GM20431 (cell line): Measurements from ENCODE around the gene TBCE.
"Not testable (repeated sequence)": the region's sequence is repeated elsewhere in the genome, so short reads cannot be mapped to it uniquely, and the experiment has no call there.

ENCODE experiments used
- in situ Hi-C: fragments of 300-500 bp; cut with MseI, MboI; formaldehyde crosslinking; loops from one replicate; pipeline ENCODE4 v1.15.0; 2020; ENCODE audit warnings: low sequenced_read_pairs; ENCODE audit not compliant: unreplicated experiment

TBCE gene

GRCh38 chr1:235441159-235441685 is 74.0 kb downstream of the TBCE start:
- in situ Hi-C loops: no loop called here

- in situ Hi-C loops: no loop called here
Observed at GRCh38 chr1:235442788-235443429, 75.7 kb downstream of the TBCE start.

- in situ Hi-C loops: no loop called here
Observed at GRCh38 chr1:235448616-235449015, 81.4 kb downstream of the TBCE start.

- in situ Hi-C loops: no loop called here
Observed at GRCh38 chr1:235450433-235450832, 83.2 kb downstream of the TBCE start.

GRCh38 chr1:235450886-235451483 is 83.8 kb downstream of the TBCE start:
- in situ Hi-C loops: no loop called here

- in situ Hi-C loops: no loop called here
Observed at GRCh38 chr1:235454021-235454420, 86.8 kb downstream of the TBCE start.

GRCh38 chr1:235455097-235455496 is 87.9 kb downstream of the TBCE start:
- in situ Hi-C loops: no loop called here

- in situ Hi-C loops: no loop called here
Observed at GRCh38 chr1:235455823-235456222, 88.6 kb downstream of the TBCE start.

GRCh38 chr1:235457856-235458255 is 90.6 kb downstream of the TBCE start:
- in situ Hi-C loops: not testable (repeated sequence)

GRCh38 chr1:235460770-235461169 is 93.5 kb downstream of the TBCE start:
- in situ Hi-C loops: no loop called here

GRCh38 chr1:235461954-235462353 is 94.7 kb downstream of the TBCE start:
- in situ Hi-C loops: no loop called here

- in situ Hi-C loops: not testable (repeated sequence)
Observed at GRCh38 chr1:235462832-235463231, 95.6 kb downstream of the TBCE start.

GRCh38 chr1:235465066-235465465 is 97.8 kb downstream of the TBCE start:
- in situ Hi-C loops: no loop called here

- in situ Hi-C loops: no loop called here
Observed at GRCh38 chr1:235468004-235468403, 100.8 kb downstream of the TBCE start.

GRCh38 chr1:235468970-235469369 is 101.7 kb downstream of the TBCE start:
- in situ Hi-C loops: no loop called here

- in situ Hi-C loops: not testable (repeated sequence)
Observed at GRCh38 chr1:235469897-235470296, 102.7 kb downstream of the TBCE start.

GRCh38 chr1:235470741-235471439 is 103.7 kb downstream of the TBCE start:
- in situ Hi-C loops: no loop called here

- in situ Hi-C loops: no loop called here
Observed at GRCh38 chr1:235473806-235474205, 106.6 kb downstream of the TBCE start.

- in situ Hi-C loops: no loop called here
Observed at GRCh38 chr1:235483090-235483489, 115.9 kb downstream of the TBCE start.

- in situ Hi-C loops: no loop called here
Observed at GRCh38 chr1:235485558-235485957, 118.3 kb downstream of the TBCE start.

GRCh38 chr1:235486321-235486720 is 119.1 kb downstream of the TBCE start:
- in situ Hi-C loops: no loop called here
